H9 (cell line): Measurements from ENCODE around the gene DEGS2. TPM values are rescaled to one million over a fixed set of nuclear protein-coding genes. Genes with fewer than 3 reads are reported as not detected.

ENCODE experiments used
- DNase-seq: peaks from one replicate; pipeline ENCODE4 v3.0.0-alpha.2; 2017
- H2AFZ ChIP-seq: one replicate; pipeline ENCODE4 v1.6.1; 2013; ENCODE audit warnings: mild to moderate bottlenecking, low read length, control low read depth, moderate library complexity
- H2AK5ac ChIP-seq: 2 replicates; pipeline ENCODE4 v1.6.1; 2013; ENCODE audit warnings: low read length, control low read depth, mixed read lengths; ENCODE audit not compliant: insufficient read length
- H2BK120ac ChIP-seq: one replicate; pipeline ENCODE4 v1.6.1; 2013; ENCODE audit warnings: low read depth, mild to moderate bottlenecking, low read length, control low read depth, inconsistent platforms; ENCODE audit not compliant: poor library complexity, severe bottlenecking
- H2BK12ac ChIP-seq: 2 replicates; pipeline ENCODE4 v1.6.1; 2013; ENCODE audit warnings: low read length, control low read depth, mixed read lengths, low read depth; ENCODE audit not compliant: insufficient read length
- H2BK15ac ChIP-seq: 2 replicates; pipeline ENCODE4 v1.6.1; 2013; ENCODE audit warnings: low read depth, low read length, control low read depth
- H2BK20ac ChIP-seq: one replicate; pipeline ENCODE4 v1.6.1; 2013; ENCODE audit warnings: low read depth, mild to moderate bottlenecking, low read length, control low read depth, inconsistent platforms; ENCODE audit not compliant: poor library complexity, severe bottlenecking
- H2BK5ac ChIP-seq: 2 replicates; pipeline ENCODE4 v1.6.1; 2013; ENCODE audit warnings: low read length, control low read depth, mixed read lengths; ENCODE audit not compliant: insufficient read length
- H3K14ac ChIP-seq: 2 replicates; pipeline ENCODE4 v1.6.1; 2013; ENCODE audit warnings: low read length, control low read depth; ENCODE audit not compliant: insufficient read depth
- H3K18ac ChIP-seq: 2 replicates; pipeline ENCODE4 v1.6.1; 2013; ENCODE audit warnings: low read depth, mild to moderate bottlenecking, mixed read lengths, low read length, control low read depth; ENCODE audit not compliant: insufficient read length
- H3K23ac ChIP-seq: 2 replicates; pipeline ENCODE4 v1.6.1; 2013; ENCODE audit warnings: low read length, control low read depth, mixed read lengths, low read depth; ENCODE audit not compliant: insufficient read length
- H3K23me2 ChIP-seq: 2 replicates; pipeline ENCODE4 v1.6.1; 2013; ENCODE audit warnings: low read depth, mild to moderate bottlenecking, mixed read lengths, low read length, control low read depth; ENCODE audit not compliant: insufficient read length, poor library complexity, severe bottlenecking
- H3K27ac ChIP-seq: 2 replicates; pipeline ENCODE4 v1.5.1; 2013; ENCODE audit warnings: low read length, control low read depth, mixed read lengths, low read depth; ENCODE audit not compliant: insufficient read length
- H3K27me3 ChIP-seq: 2 replicates; pipeline ENCODE4 v1.6.1; 2013; ENCODE audit warnings: low read length, control low read depth, inconsistent platforms; ENCODE audit not compliant: insufficient read depth
- H3K4ac ChIP-seq: 2 replicates; pipeline ENCODE4 v1.6.1; 2013; ENCODE audit warnings: low read depth, mild to moderate bottlenecking, control low read depth, inconsistent platforms, low read length, moderate library complexity
- H3K4me1 ChIP-seq: 2 replicates; pipeline ENCODE4 v1.6.1; 2013; ENCODE audit warnings: low read length, control low read depth, inconsistent platforms; ENCODE audit not compliant: insufficient read depth
- H3K4me2 ChIP-seq: 2 replicates; pipeline ENCODE4 v1.6.1; 2013; ENCODE audit warnings: low read length, control low read depth, mixed read lengths; ENCODE audit not compliant: insufficient read length, insufficient read depth
- H3K56ac ChIP-seq: 2 replicates; pipeline ENCODE4 v1.6.1; 2013; ENCODE audit warnings: low read depth, mild to moderate bottlenecking, mixed read lengths, low read length, control low read depth; ENCODE audit not compliant: insufficient read length
- H3K79me1 ChIP-seq: 2 replicates; pipeline ENCODE4 v1.6.1; 2013; ENCODE audit warnings: low read depth, mild to moderate bottlenecking, moderate library complexity, low read length, control low read depth, inconsistent platforms; ENCODE audit not compliant: insufficient read depth, poor library complexity, severe bottlenecking
- H3K79me2 ChIP-seq: 2 replicates; pipeline ENCODE4 v1.6.1; 2013; ENCODE audit warnings: low read length, control low read depth, inconsistent platforms; ENCODE audit not compliant: insufficient read depth
- H3K9ac ChIP-seq: 2 replicates; pipeline ENCODE4 v1.6.1; 2013; ENCODE audit warnings: low read length, control low read depth, mixed read lengths; ENCODE audit not compliant: insufficient read length; ENCODE audit errors: extremely low read depth
- H3K9me3 ChIP-seq: one replicate; pipeline ENCODE4 v1.6.1; 2013; ENCODE audit warnings: low read depth, low read length, inconsistent platforms; ENCODE audit not compliant: control insufficient read depth
- H3T11ph ChIP-seq: one replicate; pipeline ENCODE4 v1.6.1; 2013; ENCODE audit warnings: mild to moderate bottlenecking, low read length, control low read depth, inconsistent platforms
- H4K20me1 ChIP-seq: one replicate; pipeline ENCODE4 v1.6.1; 2013; ENCODE audit not compliant: control insufficient read depth, insufficient read length, insufficient read depth
- H4K5ac ChIP-seq: 2 replicates; pipeline ENCODE4 v1.6.1; 2013; ENCODE audit warnings: low read depth, mild to moderate bottlenecking, mixed read lengths, low read length, control low read depth; ENCODE audit not compliant: insufficient read length
- H4K8ac ChIP-seq: replicated peaks from 2 replicates; pipeline ENCODE4 v1.6.1; 2013; ENCODE audit warnings: low read length, control low read depth, mixed read lengths, low read depth; ENCODE audit not compliant: insufficient read length
- H4K91ac ChIP-seq: 2 replicates; pipeline ENCODE4 v1.6.1; 2013; ENCODE audit warnings: low read depth, mild to moderate bottlenecking, moderate library complexity, mixed read lengths, low read length, control low read depth; ENCODE audit not compliant: insufficient read length
- H3K27ac Mint-ChIP-seq, 3 experiments: 2 replicates in 2 of 3; 3 replicates in 1 of 3; pipeline ENCODE4 v1.8.0; 2020 to 2021; ENCODE audit warnings: mixed read lengths in 3 of 3, mild to moderate bottlenecking in 1 of 3, moderate library complexity in 1 of 3
- H3K27me3 Mint-ChIP-seq: 2 replicates; pipeline ENCODE4 v1.8.0; 2021; ENCODE audit warnings: low read depth, mild to moderate bottlenecking, moderate library complexity, mixed read lengths
- H3K36me3 Mint-ChIP-seq, 3 experiments: 2 replicates in 2 of 3; 3 replicates in 1 of 3; pipeline ENCODE4 v1.8.0; 2020 to 2021; ENCODE audit warnings: low read depth in 3 of 3, mixed read lengths in 3 of 3; ENCODE audit not compliant: insufficient read depth in 1 of 3
- H3K4me1 Mint-ChIP-seq, 2 experiments: 2 replicates each; pipeline ENCODE4 v1.8.0; 2020; ENCODE audit warnings: mixed read lengths in 2 of 2
- H3K4me3 Mint-ChIP-seq, 2 experiments: 2 replicates in 1 of 2; 3 replicates in 1 of 2; pipeline ENCODE4 v1.8.0; 2020 to 2021; ENCODE audit warnings: mild to moderate bottlenecking in 2 of 2, mixed read lengths in 2 of 2, moderate library complexity in 1 of 2
- H3K9me3 Mint-ChIP-seq, 2 experiments: 2 replicates in 1 of 2; 3 replicates in 1 of 2; pipeline ENCODE4 v1.8.0; 2020; ENCODE audit warnings: mild to moderate bottlenecking in 2 of 2, mixed read lengths in 2 of 2, moderate library complexity in 1 of 2
- CTCF ChIP-seq: fragments of 200-600 bp; sonication (generic); conservative IDR thresholded peaks from 3 replicates; pipeline ENCODE4 v1.8.0; 2021; ENCODE audit warnings: antibody characterized with exemption, mild to moderate bottlenecking
- WGBS: extraction: QIAGEN DNeasy Blood & Tissue Kit; methylation state at CpG from one replicate; pipeline ENCODE4 v1.1.7; 2013; ENCODE audit warnings: missing lambda C conversion rate, low lambda C conversion rate, mixed read lengths; ENCODE audit not compliant: insufficient read length; ENCODE audit errors: extremely low coverage; 5-methylcytosine and 5-hydroxymethylcytosine counted together
- total RNA-seq: library from RNA; stranded (reverse); gene quantifications from 2 replicates; pipeline ENCODE4 v1.2.1, GENCODE V29; 2021

The DEGS2 gene
- total RNA-seq, 1 experiment from 2014 or later: 0.72 TPM

- no CpG with 5 or more reads among the region's 29 CpGs for WGBS
- Histone ChIP-seq H3K27me3 (no peaks in the 10 kb centered on the region), H3T11ph (no peak overlapping the region), H3K56ac (no peak overlapping the region), H3K23me2 (no peaks in the 10 kb centered on the region), H4K5ac (no peak overlapping the region), H4K91ac (no peak overlapping the region), H3K79me2 (no peaks in the 10 kb centered on the region), H2BK5ac (no peak overlapping the region), H3K23ac (no peak overlapping the region), H3K27ac (no peak overlapping the region), H2BK120ac (no peak overlapping the region), H3K9ac (no peak overlapping the region), H2AK5ac (no peak overlapping the region), H2AFZ (no peak overlapping the region), H2BK20ac (no peak overlapping the region), H3K9me3 (no peaks in the 10 kb centered on the region), H4K20me1 (no peaks in the 10 kb centered on the region), H2BK12ac (no peak overlapping the region), H3K4me2 (no peak overlapping the region), H3K4me1 (no peaks in the 10 kb centered on the region), H3K14ac (no peak overlapping the region), H2BK15ac (no peak overlapping the region), H3K18ac (no peak overlapping the region), H3K79me1 (no peaks in the 10 kb centered on the region), H3K4ac (no peak overlapping the region), H4K8ac (no peak overlapping the region)
- TF ChIP-seq CTCF: peak; percentile 18; the same call in 1 of the 3 replicates
- H3K4me1 Mint-ChIP-seq: peaks cover 4 to 6% of the 10 kb centered on the region in 2 experiments; a peak in 3 of 4 replicates
- no peak for DNase-seq
- H3K27me3 Mint-ChIP-seq: peaks cover 3% of the 10 kb centered on the region; the same call in 1 of the 2 replicates
- H3K9me3 Mint-ChIP-seq: no peaks in the 10 kb centered on the region
- H3K36me3 Mint-ChIP-seq: peaks cover 0 to 5% (median 3%) of the 10 kb centered on the region in 3 experiments; a peak in 3 of 7 replicates
- no peak overlapping the region for H3K4me3 Mint-ChIP-seq
- H3K27ac Mint-ChIP-seq: peak overlapping the region in 1 of 3 experiments; percentile 27; a peak in 2 of 7 replicates
Observed at GRCh38 chr14:100146531-100147091, 12.8 kb downstream of the DEGS2 start.
